Muscle of arm (tissue), 12 donors: ENCODE data around the gene NDUFAF7. TPM values are rescaled to one million over a fixed set of nuclear protein-coding genes. Genes with fewer than 3 reads are reported as not detected.
"Not testable (repeated sequence)": the region's sequence is repeated elsewhere in the genome, so short reads cannot be mapped to it uniquely, and the experiment has no call there.

Experiments used
- DNase-seq: peaks from one replicate; pipeline ENCODE4 v3.0.0-alpha.2; 2013
- polyA plus RNA-seq, 12 donors: library from polyadenylated mRNA; unstranded; fragments of 120-200 nt; gene quantifications; one replicate each; pipeline ENCODE4 v1.2.1, GENCODE V29; 2013; ENCODE audit not compliant: insufficient read length in 12 of 12

Gene NDUFAF7
- polyA plus RNA-seq, 12 donors, result 11.2 to 26.1 (median 18.9) TPM; not detected in 1

- DNase-seq, result no peak
These were observed 20.2 kb upstream of the NDUFAF7 start for GRCh38 chr2:37211212-37211611.

- no peak for DNase-seq
These were observed 19.5 kb upstream of the NDUFAF7 start for GRCh38 chr2:37211939-37212338.

GRCh38 chr2:37215250-37215649 is 16.2 kb upstream of the NDUFAF7 start:
- no peak for DNase-seq

- no peak for DNase-seq
These were observed 12.4 kb upstream of the NDUFAF7 start for GRCh38 chr2:37219046-37219445.

- DNase-seq, result no peak
These were observed 8.3 kb upstream of the NDUFAF7 start for GRCh38 chr2:37223131-37223530.

GRCh38 chr2:37224063-37224462 is 7.4 kb upstream of the NDUFAF7 start:
- DNase-seq, result no peak

GRCh38 chr2:37225129-37225528 is 6.3 kb upstream of the NDUFAF7 start:
- not testable (repeated sequence) for DNase-seq

GRCh38 chr2:37226863-37227262 is 4.6 kb upstream of the NDUFAF7 start:
- no peak for DNase-seq

GRCh38 chr2:37228788-37229187 is 2.7 kb upstream of the NDUFAF7 start:
- DNase-seq, result no peak

GRCh38 chr2:37230581-37230980 is 877 bp upstream of the NDUFAF7 start:
- peak; percentile 2 for DNase-seq

GRCh38 chr2:37232131-37232933 is 874 bp downstream of the NDUFAF7 start:
- DNase-seq, result peak; percentile 20

GRCh38 chr2:37243435-37243834 is 12.0 kb downstream of the NDUFAF7 start:
- no peak for DNase-seq

GRCh38 chr2:37244017-37244416 is 12.6 kb downstream of the NDUFAF7 start:
- no peak for DNase-seq

GRCh38 chr2:37244755-37245154 is 13.3 kb downstream of the NDUFAF7 start:
- no peak for DNase-seq

- DNase-seq, result no peak
These were observed 14.7 kb downstream of the NDUFAF7 start for GRCh38 chr2:37246205-37246604.

- no peak for DNase-seq
These were observed 19.6 kb downstream of the NDUFAF7 start for GRCh38 chr2:37250869-37251740.

- DNase-seq, result no peak
These were observed 31.1 kb downstream of the NDUFAF7 start for GRCh38 chr2:37262522-37262921.

- no peak for DNase-seq
These were observed 32.4 kb downstream of the NDUFAF7 start for GRCh38 chr2:37263839-37264238.

- DNase-seq, result no peak
These were observed 36.2 kb downstream of the NDUFAF7 start for GRCh38 chr2:37267685-37268084.

- no peak for DNase-seq
These were observed 36.7 kb downstream of the NDUFAF7 start for GRCh38 chr2:37268111-37268510.

- DNase-seq, result no peak
These were observed 40.1 kb downstream of the NDUFAF7 start for GRCh38 chr2:37271376-37272067.

- DNase-seq, result no peak
These were observed 43.0 kb downstream of the NDUFAF7 start for GRCh38 chr2:37274359-37274965.
